ENCODE measurements around the gene GLP2R.

- TF ChIP-seq CTCF (IDR thresholded peaks at IDR 0.05) (no peak), POLR2A (IDR thresholded peaks at IDR 0.05) (no peak), EP300 (IDR thresholded peaks at IDR 0.05) (no peak)
Observed at GRCh38 chr17:9813166-9813565, 12.6 kb upstream of the GLP2R start.
